Measurements from ENCODE around the gene GNB2.

- no peak for TF ChIP-seq CTCF (IDR thresholded peaks at IDR 0.05 in 8 of 11, conservative IDR thresholded peaks at IDR 0.05 in 3 of 11)
- TF ChIP-seq POLR2A (IDR thresholded peaks at IDR 0.05), result no peak
- peak in 1 of 3 donors; percentile 14 for TF ChIP-seq POLR2AphosphoS5 (IDR thresholded peaks at IDR 0.05)
These were observed 20.0 kb downstream of the GNB2 start for GRCh38 chr7:100693312-100694097.

Measured in spleen (tissue), 7 donors.